Hepatocyte (in vitro differentiated cells): Measurements from ENCODE around the gene RPS6KL1.

Experiments used
- CTCF ChIP-seq: fragments of 200-600 bp; sonication (generic); IDR thresholded peaks from 2 replicates; pipeline ENCODE4 v1.5.1; 2016; ENCODE audit warnings: antibody characterized with exemption, mild to moderate bottlenecking; ENCODE audit not compliant: poor library complexity
- EZH2 ChIP-seq: fragments of 200-600 bp; sonication (generic); IDR thresholded peaks from 2 replicates; pipeline ENCODE4 v1.6.1; 2016; ENCODE audit warnings: antibody characterized with exemption, mild to moderate bottlenecking, borderline replicate concordance
- EZH2phosphoT487 ChIP-seq: fragments of 200-600 bp; sonication (generic); IDR thresholded peaks from one replicate; pipeline ENCODE4 v1.6.1; 2018; ENCODE audit warnings: antibody characterized with exemption, mild to moderate bottlenecking, low read depth, moderate library complexity; ENCODE audit not compliant: unreplicated experiment, severe bottlenecking

GRCh38 chr14:74861734-74862090, 61.3 kb downstream of the RPS6KL1 start:
- TF ChIP-seq CTCF = no peak
- no peak for TF ChIP-seq EZH2phosphoT487
- TF ChIP-seq EZH2 = no peak
